ENCODE data around the gene MFAP3L.

The MFAP3L gene

GRCh38 chr4:169984173-169984572, 42.0 kb downstream of the MFAP3L start:
- TF ChIP-seq TAF1 (IDR thresholded peaks at IDR 0.05; ENCODE audit: borderline replicate concordance, insufficient read depth, low read length) (no peak), POLR2AphosphoS5 (IDR thresholded peaks at IDR 0.05; ENCODE audit: low read depth, low read length) (no peak), SIN3A (IDR thresholded peaks at IDR 0.05; ENCODE audit: borderline replicate concordance, insufficient read depth, low read length) (no peak), REST (IDR thresholded peaks at IDR 0.05; ENCODE audit: insufficient read depth in 1 of 2, low read depth in 2 of 2, low read length in 2 of 2) (no peak), FOXP2 (optimal IDR thresholded peaks at IDR 0.05; ENCODE audit: borderline replicate concordance, extremely low read depth, extremely low read length, insufficient read depth) (no peak)

GRCh38 chr4:169976951-169977350, 49.2 kb downstream of the MFAP3L start:
- TF ChIP-seq REST (IDR thresholded peaks at IDR 0.05; ENCODE audit: insufficient read depth in 1 of 2, low read depth in 2 of 2, low read length in 2 of 2) (no peak), FOXP2 (optimal IDR thresholded peaks at IDR 0.05; ENCODE audit: borderline replicate concordance, extremely low read depth, extremely low read length, insufficient read depth) (no peak), TAF1 (IDR thresholded peaks at IDR 0.05; ENCODE audit: borderline replicate concordance, insufficient read depth, low read length) (no peak), POLR2AphosphoS5 (IDR thresholded peaks at IDR 0.05; ENCODE audit: low read depth, low read length) (no peak), SIN3A (IDR thresholded peaks at IDR 0.05; ENCODE audit: borderline replicate concordance, insufficient read depth, low read length) (no peak)

- TF ChIP-seq FOXP2 (optimal IDR thresholded peaks at IDR 0.05; ENCODE audit: borderline replicate concordance, extremely low read depth, extremely low read length, insufficient read depth) = no peak
These were observed 50.1 kb downstream of the MFAP3L start for GRCh38 chr4:169975838-169976796.

- TF ChIP-seq SIN3A (IDR thresholded peaks at IDR 0.05; ENCODE audit: borderline replicate concordance, insufficient read depth, low read length) = no peak
These were observed 50.9 kb downstream of the MFAP3L start for GRCh38 chr4:169975131-169975837.

- TF ChIP-seq SIN3A (IDR thresholded peaks at IDR 0.05; ENCODE audit: borderline replicate concordance, insufficient read depth, low read length) (no peak), TAF1 (IDR thresholded peaks at IDR 0.05; ENCODE audit: borderline replicate concordance, insufficient read depth, low read length) (no peak), FOXP2 (optimal IDR thresholded peaks at IDR 0.05; ENCODE audit: borderline replicate concordance, extremely low read depth, extremely low read length, insufficient read depth) (no peak), REST (IDR thresholded peaks at IDR 0.05; ENCODE audit: insufficient read depth in 1 of 2, low read depth in 2 of 2, low read length in 2 of 2) (no peak), POLR2AphosphoS5 (IDR thresholded peaks at IDR 0.05; ENCODE audit: low read depth, low read length) (no peak)
These were observed 54.7 kb downstream of the MFAP3L start for GRCh38 chr4:169971456-169972015.

- no peak for TF ChIP-seq SIN3A (IDR thresholded peaks at IDR 0.05; ENCODE audit: borderline replicate concordance, insufficient read depth, low read length)
- no peak for TF ChIP-seq FOXP2 (optimal IDR thresholded peaks at IDR 0.05; ENCODE audit: borderline replicate concordance, extremely low read depth, extremely low read length, insufficient read depth)
- no peak for TF ChIP-seq POLR2AphosphoS5 (IDR thresholded peaks at IDR 0.05; ENCODE audit: low read depth, low read length)
- TF ChIP-seq REST (IDR thresholded peaks at IDR 0.05; ENCODE audit: insufficient read depth in 1 of 2, low read depth in 2 of 2, low read length in 2 of 2) = no peak
- TF ChIP-seq TAF1 (IDR thresholded peaks at IDR 0.05; ENCODE audit: borderline replicate concordance, insufficient read depth, low read length) = no peak
These were observed 57.2 kb downstream of the MFAP3L start for GRCh38 chr4:169968999-169969398.

Data from PFSK-1 (cell line).